Endothelial cell of umbilical vein (primary cell): ENCODE results near the gene FGD3. TPM values are rescaled to one million over a fixed set of nuclear protein-coding genes. Genes with fewer than 3 reads are reported as not detected.

Source experiments
- BruUV-seq: library from RNA; stranded (reverse); fragments of 400-500 nt; replicated peaks from 2 replicates; lab custom pipeline; 2021; lab: Mats Ljungman, UMichigan
- CTCF ChIA-PET: fragments of 300-600, 350-600 bp; sonication (Branson Sonifier 250); formaldehyde crosslinking; loops from one replicate; lab custom pipeline; 2021; ENCODE audit warnings: antibody characterized with exemption, inconsistent platforms; lab: Charles Lee
- POLR2A ChIA-PET: fragments of 300-600, 350-600 bp; sonication (Branson Sonifier 250); formaldehyde crosslinking; loops from one replicate; lab custom pipeline; 2021; ENCODE audit warnings: antibody characterized with exemption, inconsistent platforms; lab: Charles Lee
- DNase-seq: peaks from one replicate; pipeline ENCODE4 v3.0.0-alpha.2; 2011; ENCODE audit warnings: low read depth, low spot score
- FAIRE-seq: peaks from 2 replicates; lab custom pipeline; 2011; peaks lifted over from hg19 to GRCh38; lab: Jason Lieb, UNC
- H2AFZ ChIP-seq: 2 replicates; pipeline ENCODE4 v1.6.0; 2012; ENCODE audit warnings: low read depth, low read length, control low read depth, inconsistent platforms
- H3K27ac ChIP-seq: 2 replicates; pipeline ENCODE4 v1.5.1; 2011; ENCODE audit warnings: low read depth, mild to moderate bottlenecking, control low read depth, low read length, moderate library complexity; ENCODE audit not compliant: insufficient read depth
- H3K27me3 ChIP-seq, 2 experiments: 2 replicates each; pipeline versions ENCODE4 v1.6.0 to v1.6.1; 2011; ENCODE audit warnings: low read length in 2 of 2, mixed read lengths in 1 of 2; ENCODE audit not compliant: control insufficient read depth in 2 of 2, insufficient read depth in 2 of 2
- H3K36me3 ChIP-seq, 2 experiments: 2 replicates in 1 of 2; 3 replicates in 1 of 2; pipeline ENCODE4 v1.5.1; 2011; ENCODE audit warnings: low read length in 2 of 2, mild to moderate bottlenecking in 1 of 2, moderate library complexity in 1 of 2; ENCODE audit not compliant: control insufficient read depth in 2 of 2, insufficient read depth in 2 of 2; ENCODE audit errors: extremely low read depth in 1 of 2
- H3K4me1 ChIP-seq: 3 replicates; pipeline ENCODE4 v1.5.1; 2011; ENCODE audit warnings: mild to moderate bottlenecking, low read length; ENCODE audit not compliant: control insufficient read depth, insufficient read depth; ENCODE audit errors: extremely low read depth
- H3K4me2 ChIP-seq: 2 replicates; pipeline ENCODE4 v1.6.1; 2011; ENCODE audit warnings: low read length, control low read depth, mixed read lengths; ENCODE audit not compliant: insufficient read depth
- H3K4me3 ChIP-seq, 3 experiments: fragments of 200-600 bp in 1 of 3; sonication (generic), shearing (Covaris generic) in 1 of 3; replicated peaks in 1 of 3; 2 replicates each; pipeline ENCODE4 v1.5.1; 2011 to 2016; ENCODE audit warnings: control low read depth in 3 of 3, low read length in 3 of 3, mild to moderate bottlenecking in 2 of 3, inconsistent platforms in 1 of 3, low read depth in 1 of 3, moderate library complexity in 1 of 3; ENCODE audit not compliant: insufficient read depth in 1 of 3
- H3K79me2 ChIP-seq: 2 replicates; pipeline ENCODE4 v1.6.0; 2012; ENCODE audit warnings: low read length, inconsistent platforms; ENCODE audit not compliant: control insufficient read depth, insufficient read depth
- H3K9ac ChIP-seq: replicated peaks from 2 replicates; pipeline ENCODE3; 2011; ENCODE audit warnings: low read length, control low read depth; ENCODE audit not compliant: insufficient read depth; ENCODE audit errors: extremely low read depth
- H3K9me1 ChIP-seq: replicated peaks from 3 replicates; pipeline ENCODE4 v1.6.0; 2011; ENCODE audit warnings: mild to moderate bottlenecking, low read length; ENCODE audit not compliant: control insufficient read depth, insufficient read depth; ENCODE audit errors: extremely low read depth
- H3K9me3 ChIP-seq: replicated peaks from 2 replicates; pipeline ENCODE4 v1.5.1; 2012; ENCODE audit warnings: low read length, inconsistent platforms; ENCODE audit not compliant: control insufficient read depth, insufficient read depth
- H4K20me1 ChIP-seq: replicated peaks from 2 replicates; pipeline ENCODE3; 2011; ENCODE audit warnings: mild to moderate bottlenecking, low read length; ENCODE audit not compliant: control insufficient read depth, insufficient read depth; ENCODE audit errors: extremely low read depth
- CTCF ChIP-seq, 2 donors: IDR thresholded peaks; 1 replicate in 1 of 2; 2 replicates in 1 of 2; pipeline ENCODE4 v1.5.1; 2011; ENCODE audit warnings: low read length in 2 of 2, mild to moderate bottlenecking in 2 of 2, moderate library complexity in 2 of 2, control low read depth in 1 of 2, inconsistent platforms in 1 of 2, low read depth in 1 of 2; ENCODE audit not compliant: insufficient read depth in 1 of 2; ENCODE audit errors: extremely low read depth in 1 of 2
- EZH2 ChIP-seq: IDR thresholded peaks from 2 replicates; pipeline ENCODE4 v1.6.1; 2012; ENCODE audit warnings: borderline replicate concordance, low read depth, mild to moderate bottlenecking, moderate library complexity, low read length, inconsistent platforms; ENCODE audit not compliant: severe bottlenecking
- FOS ChIP-seq: IDR thresholded peaks from 2 replicates; pipeline ENCODE4 v1.6.1; 2011; ENCODE audit warnings: mild to moderate bottlenecking, low read length, moderate library complexity, borderline replicate concordance; ENCODE audit not compliant: insufficient read depth
- GATA2 ChIP-seq: IDR thresholded peaks from 2 replicates; pipeline ENCODE4 v1.7.0; 2011; ENCODE audit warnings: low read depth, mild to moderate bottlenecking, moderate library complexity, mixed read lengths, low read length; ENCODE audit not compliant: insufficient read length, insufficient read depth
- JUN ChIP-seq: IDR thresholded peaks from 2 replicates; pipeline ENCODE4 v1.6.1; 2011; ENCODE audit warnings: borderline replicate concordance, low read depth; ENCODE audit not compliant: insufficient read length, insufficient read depth
- MAX ChIP-seq: IDR thresholded peaks from 2 replicates; pipeline ENCODE4 v1.6.1; 2011; ENCODE audit not compliant: insufficient read depth, insufficient read length
- MYC ChIP-seq: IDR thresholded peaks from one replicate; pipeline ENCODE4 v1.6.1; 2011; ENCODE audit warnings: mild to moderate bottlenecking, low read depth, low read length
- POLR2A ChIP-seq: IDR thresholded peaks from 2 replicates; pipeline ENCODE4 v1.6.1; 2012; ENCODE audit warnings: low read depth, mild to moderate bottlenecking, control low read depth, low read length
- POLR2AphosphoS5 ChIP-seq: IDR thresholded peaks from 2 replicates; pipeline ENCODE4 v1.6.1; 2012; ENCODE audit warnings: low read depth, mild to moderate bottlenecking, control low read depth, low read length, moderate library complexity; ENCODE audit not compliant: insufficient read depth
- dilution Hi-C: fragments of 300-500 bp; cut with MboI; formaldehyde crosslinking; loops from one replicate; pipeline ENCODE4 v1.15.0; 2019; ENCODE audit warnings: low sequenced_read_pairs; ENCODE audit not compliant: extremely low pct_ligation_motif_present
- intact Hi-C: fragments of 100-400 bp; cut with micrococcal nuclease; formaldehyde crosslinking; loops from one replicate; pipeline ENCODE4 v1.10.0; 2022
- polyA plus RNA-seq, 4 experiments: library from polyadenylated mRNA; depleted of rRNA in 3 of 4; stranded (reverse) in 3 of 4; unstranded in 1 of 4; fragments of >200 nt; gene quantifications; 2 replicates each; pipeline versions ENCODE4 v1.2.1 to v1.2.3, GENCODE V29; 2011 to 2012; ENCODE audit warnings: missing spikeins in 1 of 4
- total RNA-seq: library from RNA; stranded (reverse); gene quantifications from 2 replicates; pipeline ENCODE4 v1.2.3, GENCODE V29; 2021

Gene FGD3
- total and polyA plus RNA-seq, 2 donors (not counting 3 experiments of a cell fraction or from before 2014, with no cell fraction given): not detected

- no peaks in the 10 kb centered on the region for H3K36me3 ChIP-seq
- H3K27me3 ChIP-seq: no peaks in the 10 kb centered on the region
- no peak overlapping the region for H3K27ac ChIP-seq
- no peaks in the 10 kb centered on the region for H3K9me3 ChIP-seq
- H3K9ac ChIP-seq: no peak overlapping the region
- H3K4me1 ChIP-seq: no peaks in the 10 kb centered on the region
- H3K79me2 ChIP-seq: no peaks in the 10 kb centered on the region
- no peaks in the 10 kb centered on the region for H3K9me1 ChIP-seq
- dilution Hi-C loops (no loop called here), intact Hi-C loops (no loop called here)
- ChIA-PET POLR2A (no interaction called here), CTCF (interaction anchor here (0.9 kb wide), 1 partner anchor 32 kb away, joined by 3 read pairs; no protein-coding TSS in a partner anchor)
- H3K4me2 ChIP-seq: no peak overlapping the region
- no peaks in the 10 kb centered on the region for H4K20me1 ChIP-seq
- TF ChIP-seq JUN (no peak), CTCF (IDR thresholded peaks at IDR 0.05; ENCODE audit: extremely low read depth in 1 of 2, insufficient read depth in 1 of 2, low read depth in 1 of 2, low read length in 2 of 2) (no peak), FOS (no peak), POLR2AphosphoS5 (no peak), MAX (no peak), GATA2 (no peak), MYC (no peak), POLR2A (no peak), EZH2 (no peak)
- BruUV-seq: no TSS peak
- FAIRE-seq (no peak), DNase-seq (no peak)
- no peak overlapping the region for H3K4me3 ChIP-seq
- H2AFZ ChIP-seq: no peak overlapping the region
Measured at GRCh38 chr9:93037476-93037971, 90.2 kb downstream of the FGD3 start.
